NCI-H510A (cell line): ENCODE results near the gene ARL8A.
"Not testable (repeated sequence)": the region's sequence is repeated elsewhere in the genome, so short reads cannot be mapped to it uniquely, and the experiment has no call there.

Experiments used
- DNase-seq: peaks from one replicate; lab custom pipeline; 2025; lab: John Stamatoyannopoulos, UW

ARL8A gene

DNA sequence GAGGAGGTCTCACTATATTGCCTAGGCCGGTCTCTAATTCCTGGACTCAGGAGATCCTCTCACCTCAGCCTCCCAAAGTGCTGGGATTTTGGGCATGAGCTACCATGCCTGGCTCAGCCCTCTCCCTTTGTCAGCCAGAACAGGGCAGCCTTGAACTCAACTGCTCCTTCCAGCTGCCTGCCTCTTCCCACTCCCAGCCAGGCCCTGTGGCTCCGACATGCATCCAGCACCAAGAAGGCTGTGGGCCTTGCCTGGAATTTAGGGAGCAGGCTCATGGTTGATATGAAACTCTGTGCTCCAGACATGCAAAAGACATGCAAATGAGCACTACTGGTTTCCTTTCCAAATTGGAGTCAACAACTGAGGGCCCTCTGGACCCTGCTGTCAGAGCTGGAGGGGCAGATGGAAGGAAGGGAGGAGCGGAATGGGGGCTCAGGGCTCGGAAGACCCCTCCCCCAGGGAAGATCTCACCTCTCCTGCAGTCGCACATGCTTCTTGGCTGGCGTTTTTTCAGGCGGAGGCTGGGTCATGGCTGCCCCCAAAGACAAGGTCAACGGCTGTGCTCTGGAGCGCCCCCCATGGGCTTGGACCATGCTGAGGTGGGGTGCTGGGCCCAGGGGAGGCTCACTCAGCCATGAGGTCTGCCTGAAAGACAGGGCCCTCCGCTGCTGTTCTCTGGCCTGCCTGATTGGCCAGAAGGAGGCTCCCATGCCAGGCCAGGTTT lies 14.4 kb upstream of the ARL8A start:
- DNase-seq: no peak

DNA sequence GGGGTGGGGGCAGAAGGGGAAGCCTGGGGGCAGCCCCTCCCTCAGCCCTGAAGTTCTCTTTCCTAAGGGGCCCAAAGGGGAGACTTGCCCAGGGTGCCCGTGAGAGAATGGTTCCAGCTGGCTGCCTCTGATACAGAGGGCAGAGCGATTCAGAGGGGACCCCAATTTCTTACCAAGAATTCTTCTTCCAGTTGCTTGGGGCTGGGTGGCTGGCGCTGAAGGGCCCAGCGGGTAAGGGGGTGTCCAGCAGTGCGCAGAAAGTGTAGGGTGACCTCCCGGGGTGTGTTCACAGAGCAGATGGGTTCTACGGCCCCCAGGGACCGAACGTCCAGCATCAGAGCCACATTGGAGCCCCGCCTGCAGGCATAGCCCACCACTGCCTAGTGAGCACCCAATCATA lies 13.4 kb upstream of the ARL8A start:
- no peak for DNase-seq

DNA sequence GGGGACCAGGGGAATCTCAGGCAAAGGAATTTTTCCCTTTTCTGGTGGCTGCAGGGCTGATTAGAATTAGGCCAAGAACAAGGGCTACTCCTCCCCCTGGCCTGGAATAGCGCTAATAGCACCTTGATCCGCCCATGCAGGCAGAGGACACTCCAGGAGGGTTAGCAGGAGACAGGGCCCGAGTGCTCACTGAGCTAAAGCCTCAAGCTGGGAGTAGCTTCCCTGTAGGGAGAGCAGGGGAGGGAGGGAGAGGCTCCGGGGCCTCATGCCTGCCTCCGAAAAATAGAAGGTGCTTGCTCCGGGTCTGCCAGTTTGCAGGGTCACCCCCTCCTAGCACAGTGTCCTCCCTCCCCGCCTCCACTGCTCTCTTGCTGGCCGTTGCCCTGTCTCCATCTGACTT lies 12.1 kb upstream of the ARL8A start:
- no peak for DNase-seq

DNA sequence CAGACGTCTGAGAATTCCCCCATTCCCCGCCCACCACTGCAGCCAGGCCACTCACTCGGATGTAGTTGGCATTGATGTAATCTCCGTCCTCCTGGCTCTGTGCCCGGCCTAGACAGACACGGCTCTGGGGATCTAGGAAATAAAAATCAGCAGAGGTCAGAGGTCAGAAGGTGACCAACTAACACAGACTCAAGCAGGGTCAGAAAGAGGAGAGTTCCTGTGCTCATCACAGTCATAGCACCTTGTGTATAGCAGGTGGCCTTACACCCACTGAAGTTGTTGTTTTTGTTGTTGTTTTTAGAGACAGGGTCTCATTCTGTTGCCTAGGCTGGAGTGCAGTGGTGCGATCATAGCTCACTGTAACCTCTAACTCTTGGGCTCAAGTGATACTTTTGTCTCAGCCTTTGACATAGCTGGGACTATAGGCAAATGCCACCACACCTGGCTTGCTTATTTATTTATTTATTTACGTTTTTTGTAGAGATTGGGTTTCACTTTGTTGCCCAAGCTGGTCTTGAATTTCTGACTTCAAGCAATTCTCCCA lies 11.0 kb upstream of the ARL8A start:
- no peak for DNase-seq

DNA sequence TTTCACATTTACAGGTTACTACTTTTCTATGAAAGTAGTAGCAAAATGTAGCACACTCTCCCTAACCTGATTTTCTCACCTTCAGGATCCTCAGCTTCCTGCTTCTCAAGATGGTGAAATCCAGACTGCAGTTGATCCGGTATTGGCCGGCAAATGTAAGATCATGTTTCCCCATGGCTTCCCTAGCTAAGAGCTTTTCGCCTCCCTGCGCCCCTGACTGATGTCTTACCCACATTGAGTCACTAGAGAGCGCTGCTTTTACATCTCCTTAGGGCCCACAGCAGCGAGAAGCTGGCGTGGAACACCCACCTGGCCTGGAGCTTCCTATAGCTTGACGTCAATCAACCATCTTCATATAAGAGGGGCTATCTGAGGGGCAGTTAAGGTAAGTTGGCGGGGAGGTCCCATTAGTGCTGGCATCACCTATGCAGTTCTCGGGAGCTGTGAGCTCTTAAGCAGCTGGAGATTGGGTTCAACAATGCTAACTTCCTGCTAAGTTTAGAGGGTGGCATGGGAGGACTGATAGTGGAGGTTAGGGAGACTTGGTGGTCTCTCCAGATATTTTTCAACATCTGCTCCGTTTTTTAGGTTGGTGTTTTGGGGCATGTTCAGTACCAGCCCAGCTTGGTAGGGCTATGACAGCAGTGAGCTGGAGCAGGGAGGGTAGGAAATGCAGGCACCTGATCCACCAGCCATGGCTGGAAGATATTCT lies 10.4 kb upstream of the ARL8A start:
- peak; percentile 60 for DNase-seq

DNA sequence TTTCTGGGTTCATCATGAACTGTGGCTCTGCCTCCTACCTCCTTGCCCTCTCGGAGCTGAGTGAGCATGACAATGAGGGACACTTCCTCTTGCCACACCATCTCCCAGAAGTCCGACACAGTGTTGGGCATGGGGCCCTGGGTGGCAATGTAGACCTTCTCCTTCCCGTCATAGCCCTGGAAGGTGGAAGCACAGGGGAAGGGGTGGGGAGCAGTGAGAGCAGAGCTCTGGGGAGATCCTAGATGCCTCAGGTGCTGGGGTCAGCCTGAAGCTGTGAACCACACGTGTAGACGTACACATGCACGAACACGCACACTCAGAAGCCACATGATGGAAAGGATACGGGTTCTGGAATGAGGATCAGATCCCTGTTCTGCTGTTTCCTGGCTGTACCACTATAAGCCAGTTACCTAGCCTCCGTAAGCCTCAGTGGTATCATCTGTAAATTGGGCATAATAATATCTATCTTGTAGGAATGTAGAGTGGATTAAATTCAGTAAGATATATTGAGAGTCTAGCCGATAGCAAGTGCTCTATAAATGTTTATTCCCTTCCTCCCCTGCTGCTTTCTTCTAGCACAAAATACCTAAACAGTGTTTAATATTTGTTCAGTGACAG lies 9.7 kb upstream of the ARL8A start:
- no peak for DNase-seq

DNA sequence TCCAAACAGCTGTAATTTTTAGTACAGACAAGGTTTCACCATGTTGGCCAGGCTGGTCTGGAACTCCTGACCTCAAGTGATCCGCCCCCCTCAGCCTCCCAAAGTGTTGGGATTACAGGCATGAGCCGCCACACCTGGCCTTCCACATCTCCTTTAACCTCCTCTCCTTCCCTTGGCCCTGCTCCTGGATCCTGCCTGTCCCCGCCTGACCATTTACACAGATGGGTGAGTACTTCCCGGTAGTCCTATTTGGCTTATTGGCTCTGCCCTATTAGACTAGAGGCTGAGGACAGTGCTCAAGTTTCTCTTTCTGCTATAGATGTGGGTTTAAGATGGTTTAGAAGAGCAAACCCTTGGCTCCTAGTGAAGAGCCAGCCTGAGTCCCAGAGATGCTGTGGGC lies 8.7 kb upstream of the ARL8A start:
- no peak for DNase-seq

DNA sequence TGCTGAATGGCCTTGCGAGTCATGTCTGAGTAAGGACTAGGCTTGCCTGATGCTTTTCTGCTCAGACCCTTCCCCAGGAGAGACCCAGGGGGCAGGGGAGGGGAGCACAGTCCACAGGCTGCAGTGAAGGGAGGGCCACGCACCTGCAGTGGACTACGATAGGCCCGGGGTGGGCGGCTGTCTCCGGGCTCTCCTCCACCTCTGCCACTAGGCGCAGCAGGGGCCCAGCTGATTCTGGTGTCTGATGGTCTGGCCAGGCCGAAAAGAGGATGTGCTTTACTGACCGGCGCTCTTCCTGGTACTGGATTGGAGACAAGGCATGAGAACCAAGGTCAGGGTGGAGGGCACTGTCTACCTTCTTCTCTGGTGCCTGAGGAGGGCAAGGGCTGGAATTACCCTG lies 7.9 kb upstream of the ARL8A start:
- no peak for DNase-seq

DNA sequence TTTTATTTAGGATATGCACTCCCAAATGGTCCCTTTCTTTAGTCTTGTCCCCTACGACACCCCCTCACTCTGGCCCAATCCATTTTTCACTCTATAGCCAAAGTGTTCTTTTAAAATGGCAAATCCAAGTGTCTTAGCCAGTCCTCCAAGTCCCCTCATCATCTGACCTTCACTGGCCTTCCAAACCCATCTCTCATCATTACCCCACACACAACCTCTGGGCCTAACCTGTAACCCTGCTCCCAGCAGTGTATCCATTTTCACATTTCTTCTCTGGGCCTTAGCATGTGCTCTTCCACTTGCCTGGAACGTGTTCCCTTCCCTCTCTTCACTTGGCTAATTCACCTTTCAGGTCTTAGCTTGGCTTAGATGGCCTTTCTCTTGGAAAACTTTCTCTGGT lies 6.5 kb upstream of the ARL8A start:
- DNase-seq: no peak

DNA sequence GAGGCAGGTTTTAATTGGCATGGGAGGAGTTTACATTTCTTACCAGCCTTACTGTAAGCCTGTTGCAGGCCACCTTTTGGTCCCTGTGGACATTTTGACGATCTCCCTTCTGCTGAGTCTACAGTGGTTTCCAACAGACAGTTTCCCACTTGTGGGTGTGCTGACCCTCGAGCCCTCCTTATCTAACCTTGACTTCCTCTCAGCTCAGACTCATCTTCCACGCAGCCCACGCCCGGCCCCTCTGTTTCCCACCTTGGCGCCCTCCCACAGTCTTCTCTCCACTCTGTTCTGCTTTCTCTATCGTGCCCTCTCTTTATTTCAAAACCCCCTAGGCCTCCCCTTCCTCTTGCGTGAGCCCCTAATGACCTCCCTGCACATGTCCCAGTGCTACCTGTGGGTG lies 6.1 kb upstream of the ARL8A start:
- DNase-seq: no peak

DNA sequence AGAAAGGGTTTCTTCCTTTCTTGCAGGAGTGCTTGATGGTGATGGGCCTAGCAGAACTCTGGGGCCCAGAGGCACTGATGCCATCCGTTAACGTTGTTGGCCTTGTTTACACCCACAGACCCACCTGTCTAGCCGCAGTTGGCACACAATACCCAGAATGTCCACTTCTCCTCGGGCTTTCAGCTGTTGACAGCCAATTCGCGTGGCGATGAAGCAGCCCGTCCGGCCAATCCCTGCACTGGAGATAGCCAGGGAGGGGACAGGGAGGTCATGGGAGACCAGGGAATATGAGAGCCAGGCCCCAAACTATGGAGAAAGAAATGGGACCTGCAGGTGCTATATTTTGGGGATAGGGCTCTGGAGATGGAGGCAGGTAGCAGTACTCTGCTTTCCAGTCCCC lies 5.7 kb upstream of the ARL8A start:
- no peak for DNase-seq

DNA sequence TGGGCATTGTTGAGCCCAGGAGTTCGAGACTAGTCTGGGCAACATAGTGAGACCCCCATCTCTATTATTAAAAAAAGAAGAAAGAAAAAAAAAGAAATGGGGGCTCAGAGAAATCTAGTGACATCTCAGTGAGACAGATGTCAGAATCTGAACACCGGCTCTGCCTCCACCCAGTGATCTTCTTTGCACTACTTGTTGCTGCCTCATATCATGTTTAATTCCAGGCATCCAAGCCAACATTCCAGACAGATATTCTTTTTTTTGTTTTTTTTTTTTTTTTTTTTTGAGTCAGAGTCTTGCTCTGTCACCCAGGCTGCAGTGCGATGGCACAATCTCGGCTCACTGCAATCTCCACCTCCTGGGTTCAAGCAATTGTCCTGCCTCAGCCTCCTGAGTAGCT lies 5.0 kb upstream of the ARL8A start:
- DNase-seq: no peak

DNA sequence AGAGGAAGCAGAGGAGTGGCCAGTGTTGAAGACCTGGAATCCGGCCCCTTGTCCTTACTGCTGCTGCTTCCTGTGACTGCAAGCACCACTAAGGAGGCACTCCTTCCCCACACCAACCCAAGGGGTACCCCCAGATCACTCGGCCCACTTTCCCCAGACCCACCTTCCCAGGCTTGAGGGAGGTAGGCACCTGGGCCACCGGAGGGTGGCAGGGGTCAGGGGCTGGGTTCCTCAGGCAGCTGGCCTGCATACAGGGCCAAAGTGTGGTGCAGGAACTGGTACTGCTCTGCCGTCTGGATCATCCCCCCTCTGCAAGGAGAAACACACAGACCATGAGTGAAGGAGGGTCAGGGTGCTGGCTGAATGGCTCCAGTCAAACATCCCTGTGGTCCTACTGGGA lies 3.9 kb upstream of the ARL8A start:
- no peak for DNase-seq

DNA sequence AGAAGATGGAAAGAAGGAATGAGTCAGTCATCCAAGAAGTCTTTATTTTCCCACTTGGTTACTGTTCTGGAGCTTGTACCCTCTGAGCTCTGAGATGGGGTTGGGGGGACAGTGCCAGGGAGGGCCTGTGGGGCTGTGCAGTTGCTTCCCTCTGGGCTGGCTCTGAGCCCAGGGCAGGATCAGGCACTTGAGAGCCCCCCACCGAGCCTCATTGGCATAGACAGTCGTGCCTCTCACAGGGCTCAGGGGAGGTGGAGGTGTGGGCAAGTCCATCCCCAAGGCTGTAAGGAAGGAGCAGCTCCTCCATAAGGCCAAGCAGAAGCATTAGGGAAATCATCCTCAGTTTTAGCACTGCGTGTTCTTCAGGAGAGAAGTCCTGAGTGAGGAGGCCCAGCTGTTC lies 2.5 kb upstream of the ARL8A start:
- no peak for DNase-seq

DNA sequence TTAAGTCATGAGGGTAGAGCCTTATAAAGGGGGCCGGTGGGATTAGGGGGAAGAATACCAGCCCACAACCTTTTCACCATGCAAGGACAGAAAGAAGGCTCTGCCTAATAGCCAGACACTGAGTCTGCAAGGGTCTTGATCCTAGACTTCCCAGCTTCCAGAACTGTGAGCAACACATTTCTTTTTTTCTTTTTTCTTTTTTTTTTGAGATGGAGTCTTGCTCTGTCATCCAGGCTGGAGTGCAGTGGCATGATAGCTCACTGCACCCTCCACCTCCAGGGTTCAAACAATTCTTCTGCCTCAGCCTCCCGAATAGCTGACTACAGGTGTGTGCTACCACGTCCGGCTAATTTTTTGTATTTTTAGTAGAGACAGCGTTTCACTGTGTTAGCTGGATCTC lies 1.7 kb upstream of the ARL8A start:
- no peak for DNase-seq

DNA sequence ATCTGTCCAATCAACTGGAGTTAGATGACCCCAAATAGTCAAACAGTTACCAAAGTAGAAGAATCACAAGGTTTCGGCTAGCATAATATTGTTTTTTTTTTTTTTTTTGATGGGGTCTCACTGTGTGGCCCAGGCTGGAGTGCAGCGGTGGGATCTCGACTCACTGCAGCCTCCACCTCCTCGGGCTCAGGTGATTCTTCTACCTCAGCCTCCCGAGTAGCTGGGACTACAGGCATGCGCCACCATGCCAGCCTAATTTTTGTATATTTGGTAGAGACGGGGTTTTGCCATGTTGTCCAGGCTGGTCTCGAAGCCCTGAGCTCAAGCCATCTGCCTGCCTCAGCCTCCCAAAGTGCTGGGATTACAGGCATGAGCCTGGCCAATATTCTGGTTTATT lies 1.2 kb upstream of the ARL8A start:
- DNase-seq: not testable (repeated sequence)

DNA sequence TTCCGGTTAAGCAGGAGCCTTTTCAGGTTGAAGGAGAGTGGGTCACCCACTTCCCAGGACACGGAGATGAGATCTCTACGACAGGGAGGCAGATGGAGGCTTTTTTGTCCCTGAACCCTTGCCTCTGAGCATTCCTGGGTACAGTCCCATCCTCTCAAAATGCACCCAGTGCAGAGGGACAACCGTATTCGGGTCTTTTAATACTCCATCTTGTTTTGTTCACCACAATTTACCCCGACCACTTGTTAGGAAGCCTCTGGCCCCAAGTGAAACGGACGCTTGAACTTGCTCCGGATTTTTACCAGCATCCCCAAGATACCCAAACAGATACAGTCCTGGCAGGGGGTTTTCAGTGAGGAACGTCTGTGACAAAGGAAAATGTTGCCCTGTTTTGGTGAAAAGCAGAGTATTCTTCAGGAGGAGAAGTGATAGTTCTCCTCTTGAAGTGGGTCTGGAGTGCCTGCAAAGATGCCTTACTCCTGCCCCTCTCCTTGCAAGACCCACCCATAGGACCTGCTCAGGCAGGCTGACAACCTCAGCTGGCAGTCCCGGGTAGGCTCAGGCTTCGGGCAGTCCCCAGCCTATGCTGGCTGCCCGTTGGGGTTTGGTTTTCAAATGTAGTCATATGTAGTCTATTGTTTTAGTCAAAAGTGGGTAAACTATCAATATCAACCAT lies 669 bp upstream of the ARL8A start:
- DNase-seq: no peak

DNA sequence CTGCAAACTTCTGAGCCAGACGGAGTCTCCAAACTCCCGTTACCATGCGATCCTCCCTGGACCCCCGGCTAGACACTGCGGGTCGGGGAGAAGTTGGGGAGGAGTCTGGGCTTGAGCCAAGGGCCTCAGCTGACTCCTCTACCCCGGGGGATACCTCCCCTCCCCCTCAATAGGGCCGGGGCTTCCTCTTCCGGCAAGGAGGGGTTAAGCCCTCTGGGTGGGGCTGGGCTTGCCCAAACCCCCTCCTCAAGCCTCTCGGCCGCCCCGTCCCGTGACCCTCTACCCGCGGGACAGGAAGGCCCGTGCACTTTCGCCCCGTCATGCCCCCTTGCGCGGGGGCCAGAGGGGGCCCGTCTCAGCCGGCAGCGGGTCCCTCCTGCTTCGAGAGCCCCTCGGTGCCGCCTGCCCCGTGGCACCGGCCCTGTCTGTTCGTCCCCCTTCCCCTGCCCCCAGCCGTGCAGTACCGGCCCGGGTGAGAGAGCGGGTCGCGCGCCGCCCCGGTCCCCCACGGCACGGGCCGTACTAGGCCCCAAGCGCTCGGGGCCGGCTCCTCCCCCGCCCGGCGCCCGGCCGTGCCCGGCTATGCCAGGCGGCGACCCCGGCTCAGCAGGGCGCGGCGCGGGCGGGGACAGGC lies 652 bp downstream of the ARL8A start:
- no peak for DNase-seq

DNA sequence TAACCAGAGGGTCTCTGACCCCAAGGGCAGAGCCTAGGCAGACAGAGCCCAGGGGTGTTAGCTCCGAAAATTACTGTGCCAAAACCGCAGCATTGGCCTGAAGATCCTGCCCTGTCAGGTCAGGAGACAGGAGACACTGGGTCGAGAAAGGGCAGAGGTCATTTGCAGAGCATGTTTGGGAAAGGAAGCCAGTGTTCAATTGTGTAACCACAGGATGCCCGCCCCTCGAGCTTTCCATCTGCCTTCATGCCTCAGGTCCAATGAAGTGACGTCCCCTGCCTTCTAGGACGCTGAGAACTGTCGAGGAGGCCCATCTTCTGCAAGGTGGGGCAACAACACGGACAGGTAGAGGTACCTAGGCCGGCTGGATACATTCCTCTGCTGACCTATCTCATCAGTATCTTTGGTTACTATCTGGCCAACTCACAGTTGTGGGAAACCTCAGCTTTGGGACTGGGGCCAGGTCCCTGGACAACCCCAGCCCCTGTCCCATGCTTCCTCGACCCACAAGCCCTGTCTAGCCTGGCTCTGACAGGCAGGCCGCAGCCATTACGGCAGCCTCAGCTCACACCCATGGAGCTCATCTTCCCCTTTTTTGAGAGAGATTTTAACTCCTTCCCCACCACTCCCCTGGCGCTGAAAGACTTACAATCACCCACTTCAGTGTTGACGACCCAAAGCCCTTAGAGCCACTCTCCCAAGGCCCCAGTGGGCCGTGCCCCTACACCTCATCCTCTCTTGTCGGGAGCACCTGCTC lies 1.3 kb downstream of the ARL8A start:
- no peak for DNase-seq

DNA sequence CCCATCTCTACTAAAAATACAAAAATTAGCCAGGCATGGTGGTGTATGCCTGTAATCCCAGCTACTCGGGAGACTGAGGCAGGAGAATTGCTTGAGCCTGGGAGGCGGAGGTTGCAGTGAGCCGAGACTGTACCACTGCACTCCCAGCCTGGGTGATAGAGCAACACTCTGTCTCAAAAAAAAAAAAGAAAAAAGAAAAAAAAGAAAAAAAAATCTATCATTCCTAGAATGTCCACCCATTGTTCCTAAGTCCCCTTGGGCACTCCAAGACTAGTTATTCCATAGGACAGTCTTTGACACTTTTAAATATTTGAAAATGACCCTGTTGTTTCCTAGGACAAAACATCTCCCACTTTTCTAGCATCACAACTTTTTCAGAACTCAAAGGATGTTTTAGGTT lies 3.1 kb downstream of the ARL8A start:
- DNase-seq: not testable (repeated sequence)

DNA sequence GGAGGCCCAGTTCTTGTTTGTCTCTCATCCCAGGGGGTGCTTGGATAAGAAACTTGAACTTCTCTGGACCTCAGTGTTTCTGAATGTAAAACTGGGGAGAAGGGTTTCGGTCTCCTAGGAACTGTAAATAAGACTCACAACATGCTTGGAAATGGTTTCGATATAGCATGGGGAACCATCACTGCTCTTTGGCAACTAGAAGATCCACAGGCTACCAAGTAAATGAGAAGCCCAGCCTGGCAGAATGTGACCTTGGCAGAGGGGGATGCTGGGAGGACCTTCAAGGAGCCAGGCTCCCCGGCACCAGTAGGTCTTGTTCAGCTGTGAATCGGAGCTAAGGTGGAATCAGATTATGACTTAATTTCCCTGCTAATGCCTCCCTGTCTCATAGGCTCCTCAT lies 3.7 kb downstream of the ARL8A start:
- no peak for DNase-seq
